NCI-H345 treated with DMSO at 0.1 percent for 48 hours (cell line): ENCODE data around the gene FGF23.
"Not testable (repeated sequence)": the region's sequence is repeated elsewhere in the genome, so short reads cannot be mapped to it uniquely, and the experiment has no call there.

Source experiments
- DNase-seq: peaks from one replicate; lab custom pipeline; 2025; ENCODE audit not compliant: unreplicated experiment; lab: John Stamatoyannopoulos, UW

Gene FGF23

GRCh38 chr12:4379405-4379804 lies at the start of gene FGF23:
TSS of gene FGF23 (minus strand) at chr12:4379712. CDS start at chr12:4379582, 130 bp downstream.
- no peak for DNase-seq

GRCh38 chr12:4424422-4424821 lies 44.9 kb upstream of the FGF23 start:
- DNase-seq = no peak

- DNase-seq = no peak
These were observed 44.1 kb upstream of the FGF23 start for GRCh38 chr12:4423528-4424195.

- DNase-seq = no peak
These were observed 43.5 kb upstream of the FGF23 start for GRCh38 chr12:4422985-4423384.

GRCh38 chr12:4421590-4422031 lies 42.1 kb upstream of the FGF23 start:
- DNase-seq = no peak

GRCh38 chr12:4420138-4420670 lies 40.7 kb upstream of the FGF23 start:
- no peak for DNase-seq

- DNase-seq = no peak
These were observed 39.4 kb upstream of the FGF23 start for GRCh38 chr12:4418913-4419312.

- DNase-seq = no peak
These were observed 38.4 kb upstream of the FGF23 start for GRCh38 chr12:4417936-4418335.

GRCh38 chr12:4417455-4417854 lies 37.9 kb upstream of the FGF23 start:
- no peak for DNase-seq

GRCh38 chr12:4416276-4416675 lies 36.8 kb upstream of the FGF23 start:
- no peak for DNase-seq

GRCh38 chr12:4412465-4412864 lies 33.0 kb upstream of the FGF23 start:
- DNase-seq = no peak

- no peak for DNase-seq
These were observed 32.5 kb upstream of the FGF23 start for GRCh38 chr12:4412056-4412455.

- DNase-seq = no peak
These were observed 27.6 kb upstream of the FGF23 start for GRCh38 chr12:4407136-4407535.

- DNase-seq = not testable (repeated sequence)
These were observed 25.5 kb upstream of the FGF23 start for GRCh38 chr12:4404877-4405637.

- no peak for DNase-seq
These were observed 23.5 kb upstream of the FGF23 start for GRCh38 chr12:4402996-4403395.

GRCh38 chr12:4401117-4401516 lies 21.6 kb upstream of the FGF23 start:
- no peak for DNase-seq

- DNase-seq = no peak
These were observed 16.3 kb upstream of the FGF23 start for GRCh38 chr12:4395818-4396217.

GRCh38 chr12:4393211-4393610 lies 13.7 kb upstream of the FGF23 start:
- DNase-seq = no peak

GRCh38 chr12:4392223-4392742 lies 12.8 kb upstream of the FGF23 start:
- no peak for DNase-seq

- no peak for DNase-seq
These were observed 9.2 kb upstream of the FGF23 start for GRCh38 chr12:4388662-4389061.

- no peak for DNase-seq
These were observed 8.5 kb upstream of the FGF23 start for GRCh38 chr12:4388032-4388431.

- no peak for DNase-seq
These were observed 8.1 kb upstream of the FGF23 start for GRCh38 chr12:4387607-4388006.
